AG04449 (cell line): ENCODE data around the gene MCTP1.
A peak's percentile ranks its signal among the peaks of the same experiment; 100 is the strongest.

Source experiments
- CTCF ChIA-PET: fragments of 350-600 bp; formaldehyde crosslinking; extraction: SDS; loops from one replicate; lab custom pipeline; 2021; ENCODE audit warnings: antibody characterized with exemption; lab: Yijun Ruan, JAX
- POLR2A ChIA-PET: fragments of 400-600, 350-600 bp; formaldehyde crosslinking; extraction: SDS; loops from one replicate; lab custom pipeline; 2020; ENCODE audit warnings: antibody characterized with exemption, inconsistent platforms; lab: Yijun Ruan, JAX
- DNase-seq: peaks from one replicate; pipeline ENCODE4 v3.0.0-alpha.2; 2010; ENCODE audit warnings: low read depth, low spot score
- H3K4me3 ChIP-seq: 2 replicates; pipeline ENCODE4 v1.5.1; 2011; ENCODE audit warnings: low read depth, mild to moderate bottlenecking, control low read depth, low read length
- CTCF ChIP-seq: IDR thresholded peaks from one replicate; pipeline ENCODE4 v1.5.1; 2011; ENCODE audit warnings: mild to moderate bottlenecking, moderate library complexity, low read length, control low read depth, inconsistent platforms; ENCODE audit not compliant: insufficient read depth; ENCODE audit errors: missing control alignments

The MCTP1 gene

DNA sequence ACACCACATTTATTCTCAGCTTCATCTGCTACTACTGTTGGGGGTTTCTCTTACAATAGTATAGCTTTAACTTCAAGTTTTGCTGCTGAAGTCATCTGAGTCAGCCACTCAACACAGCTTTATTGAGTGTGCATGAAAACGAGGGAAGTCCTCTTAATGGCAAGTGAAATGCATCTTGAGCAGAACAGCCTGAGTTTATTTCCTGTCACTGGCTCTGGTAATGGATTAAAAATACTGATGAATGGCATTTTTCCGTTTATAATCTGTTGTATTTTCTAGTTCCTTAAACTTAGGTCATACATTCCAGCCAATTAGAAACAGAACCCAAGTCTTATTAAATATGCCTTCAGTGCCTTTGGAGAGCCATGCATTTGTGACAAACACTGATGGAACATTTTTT lies 427.8 kb downstream of the MCTP1 start:
- ChIA-PET CTCF (no interaction called here), POLR2A (no interaction called here)
- no peak overlapping the region for H3K4me3 ChIP-seq
- DNase-seq: no peak
- no peak for TF ChIP-seq CTCF

DNA sequence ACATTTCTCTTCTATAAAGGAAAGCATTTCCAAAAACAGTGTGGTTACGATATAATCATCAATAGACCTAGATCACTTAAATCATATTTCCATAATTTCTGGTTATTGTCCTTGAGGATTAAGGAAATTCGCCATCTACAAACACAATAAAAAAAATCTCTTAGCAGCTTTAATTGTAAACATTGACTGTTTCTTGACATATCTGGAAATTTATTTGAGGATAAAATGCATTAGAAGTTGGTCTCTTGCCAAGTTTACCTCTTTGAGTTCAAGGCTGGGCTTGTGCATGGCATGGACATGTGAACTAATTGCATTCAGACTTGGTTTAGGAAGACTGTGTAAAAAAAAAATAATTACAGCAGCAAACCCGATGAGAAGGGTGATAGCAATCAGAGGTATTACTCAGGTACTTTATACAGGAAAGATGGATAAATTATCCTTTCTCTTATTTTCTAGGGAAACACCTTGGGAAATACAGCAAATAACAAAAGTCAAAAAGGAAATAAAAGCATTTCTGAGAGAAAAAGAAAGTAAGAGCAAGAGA lies 428.6 kb downstream of the MCTP1 start:
- ChIA-PET POLR2A (no interaction called here), CTCF (no interaction called here)
- H3K4me3 ChIP-seq: no peak overlapping the region
- DNase-seq: no peak
- TF ChIP-seq CTCF: no peak

DNA sequence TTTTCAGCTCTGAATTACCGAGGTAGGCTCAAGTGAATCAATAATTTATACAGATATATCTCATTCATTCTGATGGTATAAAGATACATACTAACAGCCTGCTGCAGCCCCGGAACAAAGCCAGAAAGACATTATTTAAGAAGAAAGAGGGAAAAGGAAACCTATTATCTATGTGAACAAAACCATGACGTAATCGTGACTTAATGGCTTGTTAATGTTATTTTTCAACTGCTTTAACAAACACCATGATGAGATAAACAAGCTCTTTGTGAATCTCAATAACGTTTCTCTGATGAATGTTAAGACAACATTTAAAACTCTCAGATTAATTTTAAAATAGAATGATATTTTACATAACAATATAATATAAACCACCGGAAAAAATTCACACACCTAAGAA lies 429.4 kb downstream of the MCTP1 start:
- DNase-seq: no peak
- H3K4me3 ChIP-seq: no peak overlapping the region
- POLR2A ChIA-PET: no interaction called here
- no peak for TF ChIP-seq CTCF
- CTCF ChIA-PET: no interaction called here

DNA sequence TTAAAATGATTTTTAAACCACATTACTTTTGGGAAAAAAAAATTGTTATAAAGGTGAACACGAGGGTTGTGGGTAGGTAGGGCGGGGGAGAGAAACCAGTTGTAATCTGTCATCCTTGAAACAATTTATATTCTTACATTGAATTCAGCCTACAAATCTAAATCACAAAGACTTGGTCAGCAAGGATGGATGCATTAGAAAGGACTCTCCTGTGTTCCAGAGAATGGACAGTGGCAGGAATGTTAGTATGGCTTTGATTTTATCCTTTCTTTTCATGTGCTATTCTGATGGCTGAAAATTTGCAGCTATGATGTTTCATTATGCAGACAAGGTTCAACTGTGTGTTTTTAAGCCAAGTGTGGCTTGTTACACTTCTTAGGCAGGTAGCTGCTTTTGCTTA lies 431.8 kb downstream of the MCTP1 start:
- H3K4me3 ChIP-seq: no peak overlapping the region
- no peak for DNase-seq
- no peak for TF ChIP-seq CTCF
- ChIA-PET CTCF (no interaction called here), POLR2A (no interaction called here)

- CTCF ChIA-PET: interaction anchor here (0.6 to 1.3 kb wide), 6 partner anchors 9 to 113 kb away, joined by 3 to 8 read pairs (median 3); no protein-coding TSS in a partner anchor
- no peak for DNase-seq
- TF ChIP-seq CTCF: no peak
- POLR2A ChIA-PET: no interaction called here
- H3K4me3 ChIP-seq: no peak overlapping the region
Measured at GRCh38 chr5:94850960-94851359, 433.9 kb downstream of the MCTP1 start.

DNA sequence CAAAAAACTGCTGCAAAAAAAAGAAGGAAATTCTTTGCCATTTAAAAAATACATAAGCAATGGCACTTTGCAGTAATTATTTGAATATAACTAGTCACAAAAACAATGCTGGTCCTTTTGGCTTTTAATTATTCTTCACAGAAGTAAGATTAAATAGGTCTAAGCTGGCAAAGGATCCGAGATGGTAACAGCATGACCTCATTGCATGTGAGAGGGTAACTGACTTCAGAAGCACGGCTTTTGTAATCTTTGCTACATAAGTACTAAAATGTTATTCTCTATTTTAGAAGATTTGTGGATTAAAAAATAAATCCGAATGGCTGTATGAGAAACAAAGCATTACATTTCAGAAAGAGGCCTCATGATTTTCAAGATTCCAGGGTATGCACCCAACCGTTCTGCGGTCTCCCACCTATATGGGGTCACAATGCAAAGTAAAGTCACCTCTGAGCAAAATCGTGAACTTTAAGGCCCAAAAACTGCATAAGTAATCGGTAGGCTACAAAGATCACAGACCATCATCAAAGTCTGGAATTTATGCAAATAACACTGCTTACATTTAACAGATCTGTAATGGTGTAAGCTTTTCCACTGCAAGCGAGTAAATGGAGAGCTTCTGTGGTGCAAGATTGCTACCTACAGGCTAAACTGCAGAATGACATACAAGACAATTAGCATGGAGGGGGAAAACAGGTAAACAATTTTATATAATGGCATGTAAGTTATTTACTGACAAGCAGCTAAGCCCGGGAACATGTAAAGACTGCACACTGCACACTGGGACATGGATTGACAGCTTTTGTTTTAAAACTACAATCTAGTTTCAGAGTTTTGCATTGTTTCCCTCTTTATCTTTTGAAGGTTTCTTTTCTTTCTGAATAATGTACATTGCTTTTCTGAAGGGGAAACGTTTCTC lies 434.8 kb downstream of the MCTP1 start:
- H3K4me3 ChIP-seq: no peak overlapping the region
- ChIA-PET CTCF (interaction anchor here (0.6 to 1.6 kb wide), 9 partner anchors 8 to 1977 kb away, joined by 3 to 8 read pairs (median 3); no protein-coding TSS in a partner anchor), POLR2A (no interaction called here)
- peak; percentile 50 for TF ChIP-seq CTCF
- peak; percentile 34 for DNase-seq
